ENCODE data around the gene SLC37A2. TPM values are rescaled to one million over a fixed set of nuclear protein-coding genes. Genes with fewer than 3 reads are reported as not detected.

Gene SLC37A2
- 0.39 and 0.44 TPM in 2 replicates for polyA plus RNA-seq (2012; rRNA removed)
- polyA plus RNA-seq (2012; cell fraction: cytosol; rRNA removed): 0.12 and 0.21 TPM in 2 replicates
- 1.5 and 2.2 TPM in 2 replicates for polyA plus RNA-seq (2012; cell fraction: nucleus; rRNA removed)

GRCh38 chr11:125062931-125063428, at the start of gene SLC37A2:
SLC37A2 (plus strand) TSS chr11:125063305; CDS start chr11:125063368, 63 bp downstream.
- no peaks in the 10 kb centered on the region for H3K27me3 ChIP-seq (ENCODE audit: insufficient read depth)
- H3K9me2 ChIP-seq: no peaks in the 10 kb centered on the region
- H3K9ac ChIP-seq: peak within 1 kb of the TSS; percentile 28; the same call in 1 of the 2 replicates
- no peaks in the 10 kb centered on the region for H3F3A ChIP-seq (replicated peaks; ENCODE audit: insufficient read depth)
- peaks cover 0 to 3% of the 10 kb centered on the region in 2 experiments; a peak in 1 of 4 replicates for H3K4me1 ChIP-seq (ENCODE audit: control insufficient read depth in 1 of 2, insufficient read depth in 2 of 2, low read depth in 1 of 2, low read length in 1 of 2)
- no peaks in the 10 kb centered on the region for H3K79me2 ChIP-seq (ENCODE audit: insufficient read depth)
- POLR2A ChIA-PET: no interaction called here
- no peaks in the 10 kb centered on the region for H3K9me3 ChIP-seq
- peak within 1 kb of the TSS; percentile 86 for H3K4me2 ChIP-seq
- H4K20me1 ChIP-seq (ENCODE audit: insufficient read depth): no peaks in the 10 kb centered on the region
- H3K36me3 ChIP-seq (replicated peaks in 1 of 2; ENCODE audit: control insufficient read depth in 1 of 2, insufficient read depth in 2 of 2, low read length in 1 of 2): no peaks in the 10 kb centered on the region
- no peak within 1 kb of the TSS for H3K27ac ChIP-seq (ENCODE audit: low read depth in 2 of 2, low read length in 1 of 2)
- peak within 1 kb of the TSS; percentile 64 to 67 for H3K4me3 ChIP-seq (ENCODE audit: low read depth in 2 of 2, low read length in 1 of 2)
- 0% methylated on average over 2 of the region's 46 CpGs for WGBS (ENCODE audit: low lambda C conversion rate)
- H2AFZ ChIP-seq (ENCODE audit: low read depth): peak within 1 kb of the TSS; percentile 91
- CTCF ChIA-PET: interaction anchor here (1.1 to 2.1 kb wide), 4 partner anchors 15 to 342 kb away, joined by 3 to 6 read pairs (median 4); no protein-coding TSS in a partner anchor
- DNase-seq: peak; percentile 91
- TF ChIP-seq REST (IDR thresholded peaks at IDR 0.05; ENCODE audit: low read depth, low read length) (no peak), MXI1 (IDR thresholded peaks at IDR 0.05; ENCODE audit: low read depth, low read length) (peak; percentile 69), NFIC (IDR thresholded peaks at IDR 0.05; ENCODE audit: borderline replicate concordance) (no peak), TCF12 (IDR thresholded peaks at IDR 0.05) (no peak), POLR2AphosphoS5 (IDR thresholded peaks at IDR 0.05; ENCODE audit: low read depth, low read length) (no peak), JUND (IDR thresholded peaks at IDR 0.05) (no peak), FOSL2 (IDR thresholded peaks at IDR 0.05; ENCODE audit: borderline replicate concordance, low read depth) (no peak), FOXM1 (IDR thresholded peaks at IDR 0.05; ENCODE audit: low read depth) (no peak), MEF2A (IDR thresholded peaks at IDR 0.05; ENCODE audit: borderline replicate concordance, low read depth) (no peak), ZBTB33 (IDR thresholded peaks at IDR 0.05; ENCODE audit: borderline replicate concordance, low read depth) (no peak), TAF1 (IDR thresholded peaks at IDR 0.05; ENCODE audit: borderline replicate concordance, low read depth, low read length) (peak; percentile 11; the same call in 1 of the 2 replicates), GATA2 (CRISPR knock-in tag; IDR thresholded peaks at IDR 0.05) (no peak), IRF3 (IDR thresholded peaks at IDR 0.05; ENCODE audit: low read depth, low read length) (no peak), FOXJ3 (CRISPR knock-in tag; IDR thresholded peaks at IDR 0.05) (no peak), EZH2phosphoT487 (IDR thresholded peaks at IDR 0.05; ENCODE audit: borderline replicate concordance, low read depth) (no peak), CHD2 (IDR thresholded peaks at IDR 0.05; ENCODE audit: low read length, partially characterized antibody) (no peak), RCOR1 (IDR thresholded peaks at IDR 0.05; ENCODE audit: low read length) (no peak), ELF1 (IDR thresholded peaks at IDR 0.05) (no peak), CTCF (IDR thresholded peaks at IDR 0.05) (peak; percentile 29; the same call in 1 of the 2 replicates), RFX5 (IDR thresholded peaks at IDR 0.05; ENCODE audit: low read length) (no peak), SIN3A (IDR thresholded peaks at IDR 0.05; ENCODE audit: borderline replicate concordance, low read depth, low read length) (peak; percentile 87; the same call in 1 of the 2 replicates), MAX (IDR thresholded peaks at IDR 0.05; ENCODE audit: low read depth) (peak; percentile 39; the same call in 1 of the 2 replicates), NRF1 (IDR thresholded peaks at IDR 0.05; ENCODE audit: low read depth, low read length) (no peak), SMC3 (IDR thresholded peaks at IDR 0.05; ENCODE audit: low read depth, low read length) (no peak)

Measured in SK-N-SH (cell line).